H1 (cell line): ENCODE measurements around the gene ZNF184. TPM values are rescaled to one million over a fixed set of nuclear protein-coding genes. Genes with fewer than 3 reads are reported as not detected.

Experiments
- CTCF ChIA-PET: fragments of 300-600 bp; sonication (Branson Sonifier 250); formaldehyde crosslinking; loops from one replicate; lab custom pipeline; 2021; ENCODE audit not compliant: partially characterized antibody; lab: Charles Lee
- POLR2A ChIA-PET: fragments of 300-600 bp; sonication (Branson Sonifier 250); formaldehyde crosslinking; loops from one replicate; lab custom pipeline; 2021; ENCODE audit warnings: inconsistent platforms; ENCODE audit not compliant: partially characterized antibody; lab: Charles Lee
- DNase-seq, 2 experiments: peaks; one replicate each; pipeline versions ENCODE4 v3.0.0 to v3.0.0-alpha.2; 2010 to 2022; ENCODE audit warnings: low spot score in 2 of 2, low read depth in 1 of 2, mixed read lengths in 1 of 2
- FAIRE-seq: peaks from 2 replicates; lab custom pipeline; 2011; peaks lifted over from hg19 to GRCh38; lab: Jason Lieb, UNC
- H2AFZ ChIP-seq: 2 replicates; pipeline ENCODE4 v1.8.1; 2012; ENCODE audit warnings: low read length, inconsistent platforms
- H2AK5ac ChIP-seq: 2 replicates; pipeline ENCODE4 v1.6.1; 2013; ENCODE audit warnings: low read depth, low read length
- H2BK120ac ChIP-seq: replicated peaks from 2 replicates; pipeline ENCODE3; 2013; ENCODE audit warnings: low read depth, low read length, inconsistent platforms
- H2BK12ac ChIP-seq: 2 replicates; pipeline ENCODE4 v1.6.1; 2013; ENCODE audit warnings: low read depth, low read length
- H2BK15ac ChIP-seq: 2 replicates; pipeline ENCODE4 v1.6.1; 2013; ENCODE audit warnings: low read length
- H2BK20ac ChIP-seq: 2 replicates; pipeline ENCODE4 v1.6.1; 2013; ENCODE audit warnings: low read length
- H2BK5ac ChIP-seq: 2 replicates; pipeline ENCODE4 v1.6.1; 2013; ENCODE audit warnings: low read depth, low read length
- H3K14ac ChIP-seq: 2 replicates; pipeline ENCODE4 v1.6.1; 2013; ENCODE audit warnings: inconsistent platforms; ENCODE audit not compliant: insufficient read length
- H3K18ac ChIP-seq: 2 replicates; pipeline ENCODE4 v1.6.1; 2013; ENCODE audit warnings: low read length; ENCODE audit errors: extremely low read depth
- H3K23ac ChIP-seq: 2 replicates; pipeline ENCODE4 v1.6.1; 2013; ENCODE audit warnings: inconsistent platforms; ENCODE audit not compliant: insufficient read length
- H3K23me2 ChIP-seq: 2 replicates; pipeline ENCODE4 v1.6.1; 2013; ENCODE audit warnings: low read depth, low read length
- H3K27ac ChIP-seq: 2 replicates; pipeline ENCODE4 v1.6.1; 2011; ENCODE audit warnings: low read depth, low read length, inconsistent platforms
- H3K27me3 ChIP-seq, 4 experiments: replicated peaks in 1 of 4; 1 replicate in 1 of 4; 2 replicates in 3 of 4; pipeline versions ENCODE4 v1.6.1 to v1.8.1; 2011 to 2013; ENCODE audit warnings: low read length in 3 of 4, mild to moderate bottlenecking in 3 of 4, inconsistent platforms in 2 of 4, mixed read lengths in 2 of 4, moderate library complexity in 1 of 4; ENCODE audit not compliant: control insufficient read depth in 3 of 4, insufficient read depth in 3 of 4; ENCODE audit errors: extremely low read depth in 1 of 4
- H3K36me3 ChIP-seq, 4 experiments: 2 replicates each; pipeline versions ENCODE4 v1.6.1 to v1.8.1; 2011 to 2013; ENCODE audit warnings: mild to moderate bottlenecking in 4 of 4, low read length in 3 of 4, moderate library complexity in 2 of 4, control low read depth in 1 of 4, inconsistent platforms in 1 of 4; ENCODE audit not compliant: insufficient read depth in 4 of 4, control insufficient read depth in 2 of 4
- H3K4ac ChIP-seq: replicated peaks from 2 replicates; pipeline ENCODE3; 2013; ENCODE audit warnings: low read length, low read depth, mixed read lengths, inconsistent platforms; ENCODE audit not compliant: insufficient read length
- H3K4me1 ChIP-seq, 4 experiments: replicated peaks in 1 of 4; 1 replicate in 1 of 4; 2 replicates in 3 of 4; pipeline versions ENCODE4 v1.6.1 to v1.8.1; 2011 to 2013; ENCODE audit warnings: low read length in 3 of 4, inconsistent platforms in 2 of 4, mixed read lengths in 1 of 4; ENCODE audit not compliant: insufficient read depth in 4 of 4, control insufficient read depth in 3 of 4
- H3K4me2 ChIP-seq, 2 experiments: 2 replicates each; pipeline versions ENCODE4 v1.6.1 to v1.8.1; 2011 to 2013; ENCODE audit warnings: low read depth in 2 of 2, low read length in 2 of 2, control low read depth in 1 of 2, inconsistent platforms in 1 of 2, mild to moderate bottlenecking in 1 of 2; ENCODE audit not compliant: insufficient read depth in 1 of 2
- H3K4me3 ChIP-seq, 4 experiments: fragments of 200-600, 300-600 bp in 1 of 4; sonication (generic), shearing (Covaris generic), sonication (Bioruptor Twin) in 1 of 4; 2 replicates each; pipeline versions ENCODE4 v1.5.1 to v1.8.1; 2011 to 2016; ENCODE audit warnings: low read length in 4 of 4, low read depth in 3 of 4, control low read depth in 2 of 4, inconsistent platforms in 2 of 4, mild to moderate bottlenecking in 2 of 4, mixed read lengths in 1 of 4, moderate library complexity in 1 of 4; ENCODE audit not compliant: insufficient read depth in 2 of 4; ENCODE audit errors: extremely low read depth in 1 of 4
- H3K56ac ChIP-seq: replicated peaks from 2 replicates; pipeline ENCODE3; 2013; ENCODE audit warnings: low read depth, mild to moderate bottlenecking, mixed read lengths, low read length, inconsistent platforms; ENCODE audit not compliant: insufficient read length
- H3K79me1 ChIP-seq: 2 replicates; pipeline ENCODE4 v1.6.1; 2013; ENCODE audit warnings: low read depth, low read length, control low read depth
- H3K79me2 ChIP-seq, 2 experiments: 2 replicates each; pipeline versions ENCODE4 v1.6.1 to v1.8.1; 2012 to 2013; ENCODE audit warnings: low read length in 2 of 2, mild to moderate bottlenecking in 2 of 2, inconsistent platforms in 1 of 2; ENCODE audit not compliant: insufficient read depth in 2 of 2, control insufficient read depth in 1 of 2
- H3K9ac ChIP-seq, 4 experiments: replicated peaks in 1 of 4; 1 replicate in 1 of 4; 2 replicates in 3 of 4; pipeline versions ENCODE4 v1.6.1 to v1.8.1; 2011 to 2013; ENCODE audit warnings: low read depth in 3 of 4, low read length in 3 of 4, control low read depth in 2 of 4, mild to moderate bottlenecking in 2 of 4, moderate library complexity in 2 of 4, inconsistent platforms in 1 of 4; ENCODE audit errors: extremely low read depth in 1 of 4
- H3K9me3 ChIP-seq, 2 experiments: 2 replicates each; pipeline versions ENCODE4 v1.6.1 to v1.8.1; 2012 to 2013; ENCODE audit warnings: mild to moderate bottlenecking in 2 of 2, moderate library complexity in 2 of 2, control low read depth in 1 of 2, inconsistent platforms in 1 of 2, low read depth in 1 of 2, low read length in 1 of 2, mixed read lengths in 1 of 2; ENCODE audit not compliant: insufficient read depth in 2 of 2
- H4K20me1 ChIP-seq, 2 experiments: replicated peaks in 1 of 2; 2 replicates each; pipeline versions ENCODE3 to v1.8.1; 2011 to 2013; ENCODE audit warnings: inconsistent platforms in 2 of 2, low read length in 2 of 2, mild to moderate bottlenecking in 1 of 2; ENCODE audit not compliant: insufficient read depth in 2 of 2, control insufficient read depth in 1 of 2
- H4K5ac ChIP-seq: 2 replicates; pipeline ENCODE4 v1.6.1; 2013; ENCODE audit warnings: low read length, low read depth, mixed read lengths, inconsistent platforms; ENCODE audit not compliant: insufficient read length
- H4K8ac ChIP-seq: 2 replicates; pipeline ENCODE4 v1.8.0; 2013; ENCODE audit warnings: mild to moderate bottlenecking, moderate library complexity, low read length, inconsistent platforms; ENCODE audit not compliant: insufficient read depth; ENCODE audit errors: extremely low read depth
- H4K91ac ChIP-seq: replicated peaks from 2 replicates; pipeline ENCODE3; 2013; ENCODE audit warnings: low read length, mixed read lengths, inconsistent platforms; ENCODE audit not compliant: insufficient read length
- BACH1 ChIP-seq: IDR thresholded peaks from 2 replicates; pipeline ENCODE4 v1.6.1; 2012; ENCODE audit warnings: low read length, improper control_type of control experiment
- BCL11A ChIP-seq, 2 experiments: IDR thresholded peaks; one replicate each; pipeline ENCODE4 v1.6.1; 2011; ENCODE audit warnings: low read depth in 2 of 2, low read length in 2 of 2, mild to moderate bottlenecking in 2 of 2
- CHD1 ChIP-seq: IDR thresholded peaks from 2 replicates; pipeline ENCODE4 v1.6.1; 2012; ENCODE audit warnings: low read depth, low read length, improper control_type of control experiment
- CREB1 ChIP-seq: IDR thresholded peaks from 2 replicates; pipeline ENCODE4 v1.6.1; 2012; ENCODE audit warnings: inconsistent platforms
- EP300 ChIP-seq, 2 experiments: IDR thresholded peaks; 1 replicate in 1 of 2; 2 replicates in 1 of 2; pipeline ENCODE4 v1.6.1; 2011 to 2012; ENCODE audit warnings: low read depth in 2 of 2, low read length in 2 of 2, mild to moderate bottlenecking in 2 of 2, borderline replicate concordance in 1 of 2, inconsistent platforms in 1 of 2, moderate library complexity in 1 of 2
- EZH2 ChIP-seq: fragments of 200-600 bp; sonication (generic); IDR thresholded peaks from 2 replicates; pipeline ENCODE4 v1.7.1; 2012; ENCODE audit warnings: low read depth, mild to moderate bottlenecking, moderate library complexity, low read length, inconsistent platforms; ENCODE audit not compliant: severe bottlenecking
- NRF1 ChIP-seq: IDR thresholded peaks from 2 replicates; pipeline ENCODE4 v1.6.1; 2011; ENCODE audit warnings: mild to moderate bottlenecking, low read depth, low read length, improper control_type of control experiment
- RNF2 ChIP-seq: fragments of 200-900, 300-1000 bp; sonication (generic); IDR thresholded peaks from 2 replicates; pipeline ENCODE4 v1.7.1; 2016; ENCODE audit warnings: borderline replicate concordance, low read depth, mild to moderate bottlenecking, antibody characterized with exemption, low read length; ENCODE audit not compliant: poor library complexity, severe bottlenecking; ENCODE audit errors: missing control alignments
- SP4 ChIP-seq: IDR thresholded peaks from 2 replicates; pipeline ENCODE4 v1.6.1; 2012; ENCODE audit warnings: low read length, inconsistent platforms
- SUZ12 ChIP-seq: fragments of 200-600 bp; sonication (generic); IDR thresholded peaks from 2 replicates; pipeline ENCODE4 v1.6.1; 2012; ENCODE audit warnings: mild to moderate bottlenecking, inconsistent platforms, low read length, moderate library complexity, mixed read lengths
- TAF7 ChIP-seq: optimal IDR thresholded peaks from 2 replicates; pipeline ENCODE3; 2011; ENCODE audit warnings: low read depth, mild to moderate bottlenecking, inconsistent platforms, low read length, moderate library complexity, borderline replicate concordance
- TCF12 ChIP-seq: IDR thresholded peaks from 2 replicates; pipeline ENCODE4 v1.6.1; 2011; ENCODE audit warnings: low read depth, mild to moderate bottlenecking, low read length
- TEAD4 ChIP-seq: IDR thresholded peaks from 2 replicates; pipeline ENCODE4 v1.6.1; 2012; ENCODE audit warnings: low read depth, low read length, inconsistent platforms, mixed read lengths
- YY1 ChIP-seq: IDR thresholded peaks from 2 replicates; pipeline ENCODE4 v1.6.1; 2011; ENCODE audit warnings: low read depth, mild to moderate bottlenecking, low read length
- ZNF274 ChIP-seq: IDR thresholded peaks from 2 replicates; pipeline ENCODE4 v1.7.0; 2012; ENCODE audit warnings: low read length, borderline replicate concordance; ENCODE audit errors: extremely low read depth
- WGBS, 2 experiments: shearing (Covaris generic) in 1 of 2; methylation state at CpG; one replicate each; pipeline versions ENCODE4 v1.1.6 to v1.1.7; 2013 to 2015; ENCODE audit warnings: low lambda C conversion rate in 2 of 2, mixed read lengths in 2 of 2, inconsistent platforms in 1 of 2, low coverage in 1 of 2, missing lambda C conversion rate in 1 of 2; ENCODE audit not compliant: insufficient replicate concordance in 2 of 2, insufficient coverage in 1 of 2, insufficient read length in 1 of 2; ENCODE audit errors: extremely low coverage in 1 of 2, missing lambda C conversion rate in 1 of 2; 5-methylcytosine and 5-hydroxymethylcytosine counted together
- polyA plus RNA-seq, 7 experiments: library from polyadenylated mRNA; depleted of rRNA in 3 of 7; stranded (reverse) in 5 of 7; unstranded in 2 of 7; fragments of >200 nt in 5 of 7; fragments of 200-250 nt in 2 of 7; gene quantifications; 1 replicate in 5 of 7; 2 replicates in 1 of 7; 4 replicates in 1 of 7; pipeline versions ENCODE4 v1.2.1 to v1.2.3, GENCODE V29; 2011 to 2013; ENCODE audit warnings: missing spikeins in 2 of 7, mixed read lengths in 2 of 7
- total RNA-seq: library from RNA; stranded (reverse); fragmentation: NEBNext Ultra II Directional; extraction: Animal tissue kit (Norgen Biotek cat#: 25700); gene quantifications from 2 replicates; pipeline ENCODE4 v1.2.1, GENCODE V29; 2021

The ZNF184 gene
- total and polyA plus RNA-seq, 2 of the 8 experiments (the other 6 are each of a cell fraction or from before 2014, with no cell fraction given), result 1.9 to 12.3 TPM

GRCh38 chr6:27414996-27415395 is 57.9 kb downstream of the ZNF184 start:
- FAIRE-seq (no peak), DNase-seq (no peak)
- no peak overlapping the region for H2BK120ac ChIP-seq
- H3K14ac ChIP-seq, result no peak overlapping the region
- no peaks in the 10 kb centered on the region for H3K4me1 ChIP-seq
- H4K20me1 ChIP-seq, result no peaks in the 10 kb centered on the region
- H3K4ac ChIP-seq, result no peak overlapping the region
- H3K27ac ChIP-seq, result no peak overlapping the region
- CTCF ChIA-PET, result interaction anchor here (1.0 kb wide), 1 partner anchor 12 kb away, joined by 3 read pairs; no protein-coding TSS in a partner anchor
- no peak overlapping the region for H3K56ac ChIP-seq
- no peaks in the 10 kb centered on the region for H3K27me3 ChIP-seq
- no peak overlapping the region for H2BK12ac ChIP-seq
- no peak overlapping the region for H3K18ac ChIP-seq
- POLR2A ChIA-PET, result interaction anchor here (0.6 kb wide), 1 partner anchor 48 kb away, joined by 4 read pairs; no protein-coding TSS in a partner anchor
- H3K9me3 ChIP-seq, result peaks cover 0 to 5% of the 10 kb centered on the region in 2 experiments; a peak in 1 of 4 replicates
- no peak overlapping the region for H4K8ac ChIP-seq
- no peak overlapping the region for H3K4me2 ChIP-seq
- no peak overlapping the region for H2BK5ac ChIP-seq
- H4K91ac ChIP-seq, result no peak overlapping the region
- H2BK15ac ChIP-seq, result no peak overlapping the region
- H3K79me2 ChIP-seq, result no peaks in the 10 kb centered on the region
- WGBS, 2 experiments, result 87% methylated on average over 1 of the region's 1 CpG; no CpG with 5 or more reads in 1 of the 2 experiments
- H3K79me1 ChIP-seq, result no peaks in the 10 kb centered on the region
- no peak overlapping the region for H2AK5ac ChIP-seq
- no peak overlapping the region for H2BK20ac ChIP-seq
- no peaks in the 10 kb centered on the region; the same call in 1 of the 2 replicates for H3K23me2 ChIP-seq
- H3K4me3 ChIP-seq, result no peak overlapping the region
- no peak overlapping the region for H2AFZ ChIP-seq
- H3K9ac ChIP-seq, result no peak overlapping the region
- H3K36me3 ChIP-seq, result no peaks in the 10 kb centered on the region
- no peak overlapping the region for H4K5ac ChIP-seq
- H3K23ac ChIP-seq, result no peak overlapping the region
- no peak for TF ChIP-seq YY1
- no peak for TF ChIP-seq SUZ12
- no peak for TF ChIP-seq ZNF274
- no peak for TF ChIP-seq BCL11A (IDR thresholded peaks at IDR 0.05; ENCODE audit: low read depth in 2 of 2, low read length in 2 of 2)
- TF ChIP-seq EZH2, result no peak
- TF ChIP-seq TAF7, result no peak
- no peak for TF ChIP-seq RNF2
- no peak for TF ChIP-seq NRF1
- TF ChIP-seq CREB1, result no peak
- no peak for TF ChIP-seq BACH1
- TF ChIP-seq EP300 (IDR thresholded peaks at IDR 0.05; ENCODE audit: borderline replicate concordance in 1 of 2, low read depth in 2 of 2, low read length in 2 of 2), result no peak
- TF ChIP-seq TCF12, result no peak
- no peak for TF ChIP-seq SP4
- no peak for TF ChIP-seq TEAD4
- TF ChIP-seq CHD1, result no peak
